B cell (primary cell): ENCODE data around the gene EIF2D. TPM values are rescaled to one million over a fixed set of nuclear protein-coding genes. Genes with fewer than 3 reads are reported as not detected.

Experiments
- ATAC-seq: fragments of 200-7000 bp; cut with Tn5 transposase; one replicate; pipeline ENCODE4 v1.10.0; 2021; ENCODE audit warnings: low read depth, mild to moderate bottlenecking, moderate number of reproducible peaks, moderate library complexity
- CTCF ChIA-PET: fragments of 350-600 bp; sonication (Branson Sonifier 250); formaldehyde crosslinking; loops from one replicate; lab custom pipeline; 2021; ENCODE audit warnings: antibody characterized with exemption, inconsistent platforms; lab: Charles Lee
- POLR2A ChIA-PET: fragments of 350-600 bp; sonication (Branson Sonifier 250); formaldehyde crosslinking; loops from one replicate; lab custom pipeline; 2021; ENCODE audit warnings: antibody characterized with exemption; lab: Charles Lee
- DNase-seq: peaks from one replicate; pipeline ENCODE4 v3.0.0; 2013
- H2AFZ ChIP-seq: 2 replicates; pipeline ENCODE4 v1.6.1; 2012; ENCODE audit warnings: mild to moderate bottlenecking, low read depth, low read length; ENCODE audit not compliant: insufficient read depth, poor library complexity, severe bottlenecking
- H3K27ac ChIP-seq, 2 donors: 1 replicate in 1 of 2; 2 replicates in 1 of 2; pipeline ENCODE4 v1.5.1; 2012 to 2013; ENCODE audit warnings: low read length in 2 of 2, mild to moderate bottlenecking in 2 of 2, moderate library complexity in 1 of 2
- H3K27me3 ChIP-seq, 4 experiments: fragments of 200-600 bp in 1 of 4; sonication (generic) in 1 of 4; replicated peaks in 1 of 4; 1 replicate in 2 of 4; 2 replicates in 2 of 4; pipeline versions ENCODE4 v1.6.1 to v1.7.0; 2013 to 2016; ENCODE audit warnings: low read length in 3 of 4, mild to moderate bottlenecking in 2 of 4, mixed read lengths in 1 of 4, moderate library complexity in 1 of 4; ENCODE audit not compliant: insufficient read depth in 4 of 4, control insufficient read depth in 3 of 4; ENCODE audit errors: control extremely low read depth in 1 of 4
- H3K36me3 ChIP-seq, 2 experiments: replicated peaks in 1 of 2; 1 replicate in 1 of 2; 2 replicates in 1 of 2; pipeline versions ENCODE4 v1.6.1 to v1.7.1; 2013; ENCODE audit warnings: low read length in 1 of 2; ENCODE audit not compliant: insufficient read depth in 2 of 2, control insufficient read depth in 1 of 2; ENCODE audit errors: control extremely low read depth in 1 of 2, extremely low read depth in 1 of 2
- H3K4me1 ChIP-seq, 2 donors: fragments of 200-600 bp in 1 of 2; sonication (generic) in 1 of 2; 1 replicate in 1 of 2; 2 replicates in 1 of 2; pipeline versions ENCODE4 v1.5.1 to v1.6.1; 2013 to 2017; ENCODE audit warnings: low read length in 2 of 2; ENCODE audit not compliant: control insufficient read depth in 2 of 2, insufficient read depth in 2 of 2
- H3K4me2 ChIP-seq: replicated peaks from 2 replicates; pipeline ENCODE3; 2012; ENCODE audit warnings: mild to moderate bottlenecking, low read depth, low read length; ENCODE audit not compliant: poor library complexity, severe bottlenecking
- H3K4me3 ChIP-seq, 5 experiments: fragments of 200-600 bp in 1 of 5; sonication (generic) in 1 of 5; 1 replicate in 3 of 5; 2 replicates in 2 of 5; pipeline versions ENCODE4 v1.5.1 to v1.7.0; 2011 to 2016; ENCODE audit warnings: low read length in 4 of 5, mild to moderate bottlenecking in 4 of 5, low read depth in 2 of 5, control low read depth in 1 of 5, moderate library complexity in 1 of 5; ENCODE audit not compliant: insufficient read depth in 1 of 5; ENCODE audit errors: control extremely low read depth in 1 of 5, extremely low read depth in 1 of 5
- H3K79me2 ChIP-seq: fragments of 200-600 bp; sonication (generic); one replicate; pipeline ENCODE4 v1.6.0; 2016; ENCODE audit warnings: low read length; ENCODE audit not compliant: control insufficient read depth, insufficient read depth
- H3K9ac ChIP-seq: fragments of 200-600 bp; sonication (generic); 2 replicates; pipeline ENCODE4 v1.6.1; 2017; ENCODE audit warnings: mild to moderate bottlenecking, low read length, moderate library complexity
- H3K9me3 ChIP-seq, 3 donors: one replicate each; pipeline versions ENCODE4 v1.6.1 to v1.7.1; 2013; ENCODE audit warnings: low read length in 2 of 3; ENCODE audit not compliant: control insufficient read depth in 2 of 3, insufficient read depth in 1 of 3; ENCODE audit errors: control extremely low read depth in 1 of 3
- H4K20me1 ChIP-seq: 2 replicates; pipeline ENCODE4 v1.6.0; 2012; ENCODE audit warnings: mild to moderate bottlenecking, low read length; ENCODE audit not compliant: insufficient read depth, control insufficient read depth, poor library complexity, severe bottlenecking
- H3K27ac Mint-ChIP-seq: one replicate; pipeline ENCODE4 v1.8.0; 2021; ENCODE audit warnings: mixed read lengths
- H3K27me3 Mint-ChIP-seq: one replicate; pipeline ENCODE4 v1.8.0; 2021; ENCODE audit warnings: mixed read lengths
- H3K4me1 Mint-ChIP-seq: one replicate; pipeline ENCODE4 v1.8.0; 2021; ENCODE audit warnings: mixed read lengths
- H3K4me3 Mint-ChIP-seq: one replicate; pipeline ENCODE4 v1.8.0; 2021; ENCODE audit warnings: mixed read lengths
- H3K9me3 Mint-ChIP-seq: one replicate; pipeline ENCODE4 v1.8.0; 2022; ENCODE audit warnings: mixed read lengths; ENCODE audit not compliant: insufficient read depth
- CTCF ChIP-seq: fragments of 200-600 bp; IDR thresholded peaks from one replicate; pipeline ENCODE4 v1.8.0; 2022; ENCODE audit warnings: antibody characterized with exemption, mild to moderate bottlenecking
- WGBS: methylation state at CpG from one replicate; pipeline ENCODE4 v1.1.5; 2013; ENCODE audit warnings: missing lambda C conversion rate; ENCODE audit not compliant: insufficient coverage; 5-methylcytosine and 5-hydroxymethylcytosine counted together
- intact Hi-C: fragments of 100-400 bp; cut with micrococcal nuclease; formaldehyde crosslinking; loops from one replicate; pipeline ENCODE4 v1.10.0; 2022
- polyA plus RNA-seq: library from polyadenylated mRNA; depleted of rRNA; stranded (reverse); fragments of >200 nt; gene quantifications from 2 replicates; pipeline ENCODE4 v1.2.3, GENCODE V29; 2012
- total RNA-seq, 2 donors: library from RNA; stranded (reverse); fragments of 120-200 nt in 1 of 2; gene quantifications; 1 replicate in 1 of 2; 2 replicates in 1 of 2; pipeline versions ENCODE4 v1.2.3 to v1.2.4, GENCODE V29; 2013 to 2022

The EIF2D gene
- total and polyA plus RNA-seq, 2 donors (not counting 1 experiment from before 2014, with no cell fraction given), result 62.2 to 64.9 TPM

- H3K27me3 Mint-ChIP-seq, result no peaks in the 10 kb centered on the region
- Histone ChIP-seq H4K20me1 (peaks cover 23% of the 10 kb centered on the region), H3K27ac (peak overlapping the region in 1 of 2 donors; percentile 9)
These were observed 21.0 kb downstream of the EIF2D start for GRCh38 chr1:206591226-206591625.

More at GRCh38 chr1:206591226-206591625, 21.0 kb downstream of the EIF2D start:
- Histone ChIP-seq H3K79me2 (no peaks in the 10 kb centered on the region), H3K36me3 (peaks cover 0 to 90% of the 10 kb centered on the region in 2 experiments), H3K9ac (no peak overlapping the region), H3K27me3 (no peaks in the 10 kb centered on the region), H3K4me2 (no peak overlapping the region), H3K4me3 (no peak overlapping the region), H2AFZ (no peak overlapping the region), H3K9me3 (no peaks in the 10 kb centered on the region), H3K4me1 (no peaks in the 10 kb centered on the region)
- TF ChIP-seq CTCF, result no peak
- Mint-ChIP-seq H3K4me3 (no peak overlapping the region), H3K9me3 (no peaks in the 10 kb centered on the region), H3K4me1 (peaks cover 7% of the 10 kb centered on the region), H3K27ac (peak overlapping the region; percentile 22)
- intact Hi-C loops, result no loop called here
- 89% methylated on average over 1 of the region's 5 CpGs for WGBS
- DNase-seq (no peak), ATAC-seq (no peak)
- ChIA-PET CTCF (interaction anchor here (0.7 to 5.2 kb wide), 10 partner anchors 8 to 392 kb away, joined by 3 to 26 read pairs (median 6); no protein-coding TSS in a partner anchor), POLR2A (no interaction called here)
